Fibroblast of lung (primary cell): ENCODE data around the gene PSMB11.

ENCODE experiments used
- EZH2 ChIP-seq: IDR thresholded peaks from 2 replicates; pipeline ENCODE4 v1.5.1; 2012; ENCODE audit warnings: low read length, control low read depth, mild to moderate bottlenecking; ENCODE audit errors: missing control alignments
- TF ChIP-seq, protein P1 (sequence below), 2 donors: IDR thresholded peaks in 1 of 2; conservative IDR thresholded peaks in 1 of 2; 1 replicate in 1 of 2; 2 replicates in 1 of 2; pipeline ENCODE4 v1.5.1; 2011 to 2012; ENCODE audit warnings: low read length in 2 of 2, control low read depth in 1 of 2, inconsistent platforms in 1 of 2, low read depth in 1 of 2, mild to moderate bottlenecking in 1 of 2

DNA sequence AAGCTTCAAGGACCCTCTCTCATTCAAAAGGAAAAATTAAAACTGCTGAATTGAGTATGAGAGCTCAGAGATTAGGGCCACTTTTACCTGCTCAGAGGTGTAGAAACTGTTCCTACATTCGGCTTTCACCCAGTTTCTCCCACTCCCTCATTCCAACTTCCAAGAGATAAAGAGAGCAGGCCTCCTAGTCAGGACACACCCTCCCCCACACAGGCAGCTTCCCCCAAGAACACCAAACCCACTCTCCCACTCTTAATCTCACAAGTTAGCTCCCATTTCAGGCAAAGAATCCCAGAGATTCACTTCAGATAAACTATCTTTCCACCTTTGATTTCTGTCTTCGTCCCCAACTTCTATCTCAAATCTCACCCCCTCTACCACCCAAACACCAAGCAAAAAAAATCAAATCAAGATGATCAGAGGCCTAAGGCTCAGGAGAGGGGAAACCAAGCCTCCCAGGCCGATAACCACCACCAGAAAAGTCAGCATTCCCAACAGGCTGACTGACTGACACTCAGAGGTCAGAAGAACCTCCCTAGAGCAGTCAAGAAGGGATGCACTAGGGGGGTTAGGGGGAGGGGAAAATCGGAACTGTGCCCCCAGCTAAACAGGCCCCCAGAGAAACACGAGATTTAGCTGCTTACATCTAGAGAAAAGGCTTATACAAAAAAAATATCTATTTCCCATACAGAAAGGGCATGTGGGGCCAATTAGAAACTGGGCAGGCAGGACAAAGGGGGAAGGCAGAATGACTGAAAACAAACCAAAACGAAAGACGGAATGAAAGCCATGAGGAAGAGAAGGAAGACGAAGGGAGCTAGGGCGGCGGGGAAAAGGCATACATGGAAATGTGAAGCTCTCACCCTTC lies 28.5 kb downstream of the PSMB11 start:
- TF ChIP-seq, protein P1, sequence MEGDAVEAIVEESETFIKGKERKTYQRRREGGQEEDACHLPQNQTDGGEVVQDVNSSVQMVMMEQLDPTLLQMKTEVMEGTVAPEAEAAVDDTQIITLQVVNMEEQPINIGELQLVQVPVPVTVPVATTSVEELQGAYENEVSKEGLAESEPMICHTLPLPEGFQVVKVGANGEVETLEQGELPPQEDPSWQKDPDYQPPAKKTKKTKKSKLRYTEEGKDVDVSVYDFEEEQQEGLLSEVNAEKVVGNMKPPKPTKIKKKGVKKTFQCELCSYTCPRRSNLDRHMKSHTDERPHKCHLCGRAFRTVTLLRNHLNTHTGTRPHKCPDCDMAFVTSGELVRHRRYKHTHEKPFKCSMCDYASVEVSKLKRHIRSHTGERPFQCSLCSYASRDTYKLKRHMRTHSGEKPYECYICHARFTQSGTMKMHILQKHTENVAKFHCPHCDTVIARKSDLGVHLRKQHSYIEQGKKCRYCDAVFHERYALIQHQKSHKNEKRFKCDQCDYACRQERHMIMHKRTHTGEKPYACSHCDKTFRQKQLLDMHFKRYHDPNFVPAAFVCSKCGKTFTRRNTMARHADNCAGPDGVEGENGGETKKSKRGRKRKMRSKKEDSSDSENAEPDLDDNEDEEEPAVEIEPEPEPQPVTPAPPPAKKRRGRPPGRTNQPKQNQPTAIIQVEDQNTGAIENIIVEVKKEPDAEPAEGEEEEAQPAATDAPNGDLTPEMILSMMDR (conservative IDR thresholded peaks at IDR 0.05 in 1 of 2, IDR thresholded peaks at IDR 0.05 in 1 of 2; ENCODE audit: low read depth in 1 of 2, low read length in 2 of 2): no peak
- no peak for TF ChIP-seq EZH2
